GM18861 (cell line): ENCODE data around the gene CTCF.

ENCODE experiments used
- ATAC-seq: cut with Tn5 transposase; IDR thresholded peaks from one replicate; pipeline ENCODE4 v1.9.1; 2021; ENCODE audit not compliant: unreplicated experiment

Gene CTCF

DNA sequence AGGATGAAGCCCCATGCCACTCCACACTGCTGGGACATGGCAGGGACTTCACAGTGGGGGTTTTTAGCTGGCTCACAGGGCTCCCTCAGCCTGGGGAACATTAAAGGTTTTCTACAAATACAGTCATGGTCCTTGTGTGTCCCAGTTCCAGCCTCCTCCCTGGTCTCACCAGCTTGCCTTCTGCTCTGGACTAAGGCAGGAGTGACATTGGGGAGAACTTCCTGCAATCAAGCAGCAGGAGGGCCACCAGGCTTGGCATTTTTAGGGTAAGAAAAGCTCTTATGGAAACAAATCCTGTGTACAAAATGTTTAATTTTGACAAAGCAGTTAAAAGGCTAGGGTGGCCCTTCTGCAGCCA, 100.3 kb downstream of the CTCF start:
- no peak for ATAC-seq

DNA sequence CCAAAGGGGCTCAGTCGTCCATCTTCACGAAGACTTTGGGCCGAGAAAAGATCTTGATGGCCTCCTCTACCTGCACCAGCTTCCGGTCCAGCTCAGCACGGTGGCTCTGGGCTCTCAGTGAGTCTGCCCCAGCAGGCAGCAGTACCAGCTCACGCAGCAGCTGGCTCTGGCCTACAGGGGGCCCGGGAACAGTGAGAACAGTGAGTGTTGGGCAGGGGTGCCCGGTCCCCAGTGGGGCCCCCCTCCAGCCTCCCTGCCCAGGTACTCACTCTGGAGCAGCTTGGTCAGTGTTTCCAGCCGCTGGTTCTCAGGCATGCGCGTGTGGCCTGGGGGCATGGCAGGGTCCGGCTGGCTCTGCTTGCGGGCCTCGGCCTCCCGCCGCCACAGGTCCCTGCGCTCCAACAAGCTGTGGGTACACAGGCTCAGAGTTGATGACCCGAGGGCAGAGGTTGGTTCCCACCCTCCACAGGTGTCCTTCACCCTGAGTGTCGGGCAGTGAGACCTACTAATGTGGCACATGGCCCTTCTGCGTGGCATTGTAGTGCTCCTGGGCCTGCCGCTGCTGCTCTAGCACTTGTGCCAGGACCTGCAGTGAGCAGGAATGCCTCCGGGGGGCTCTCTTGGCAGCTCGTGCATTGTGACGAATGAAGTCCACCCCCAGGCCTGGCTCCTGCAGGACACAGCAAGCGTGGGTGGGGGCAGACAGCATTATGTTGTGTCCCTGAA, 101.0 kb downstream of the CTCF start:
- ATAC-seq = no peak

DNA sequence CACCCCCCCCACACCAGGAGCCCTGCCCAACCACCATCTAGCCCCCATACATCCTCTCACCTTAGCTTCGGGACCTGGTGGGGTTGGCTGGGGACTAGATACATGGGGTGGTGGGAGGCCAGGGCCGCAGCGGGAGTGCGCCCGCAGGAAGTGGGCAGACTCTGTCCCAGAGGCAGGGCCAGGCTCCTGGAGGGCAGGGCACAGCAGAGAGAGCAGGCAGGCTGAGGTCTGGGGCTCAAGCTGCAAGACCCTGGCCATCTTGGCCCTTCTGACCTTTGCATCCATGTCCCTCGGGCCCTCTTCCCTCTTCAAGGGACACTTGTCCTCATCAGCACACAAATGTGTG, 101.5 kb downstream of the CTCF start:
- ATAC-seq = no peak

DNA sequence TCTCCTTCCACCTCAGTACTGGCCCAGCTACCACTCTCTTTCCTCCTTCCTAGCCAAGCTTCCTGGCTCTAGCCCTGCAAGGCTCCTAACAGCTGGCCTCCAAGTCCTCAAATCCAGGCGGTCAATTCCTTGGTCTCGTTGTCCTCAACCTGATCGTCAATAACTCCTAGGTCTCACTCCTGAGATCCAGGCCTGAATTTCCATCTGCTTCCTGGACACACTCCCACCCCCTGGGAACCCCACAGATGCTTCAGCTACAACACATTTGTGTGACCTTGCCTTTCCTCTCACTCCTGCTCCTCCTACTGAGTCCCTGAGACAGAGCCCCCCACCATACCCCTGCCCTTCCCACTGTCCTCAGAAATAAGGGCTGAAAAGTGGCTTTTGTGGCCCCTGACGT, 101.9 kb downstream of the CTCF start:
- ATAC-seq = no peak

DNA sequence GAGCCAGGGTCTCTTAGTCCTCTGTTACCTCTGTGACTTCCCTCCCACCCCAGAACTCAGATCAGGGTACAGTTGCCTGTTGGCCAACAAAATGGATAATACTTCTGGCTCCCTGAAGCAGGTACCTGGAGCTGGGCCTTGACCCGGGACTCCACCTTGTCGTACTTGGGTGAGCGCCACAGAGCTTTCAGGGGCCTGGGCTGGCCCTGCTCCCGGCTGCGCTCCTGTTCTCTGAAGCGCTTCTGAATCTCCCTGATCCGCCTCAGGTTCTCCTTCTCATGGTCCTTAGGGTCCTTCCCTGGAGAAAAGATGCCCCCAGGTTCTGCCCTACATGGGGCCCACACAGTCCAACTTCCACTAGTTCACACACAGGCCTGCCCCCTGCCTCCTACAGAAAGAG, 102.5 kb downstream of the CTCF start:
- ATAC-seq = no peak

DNA sequence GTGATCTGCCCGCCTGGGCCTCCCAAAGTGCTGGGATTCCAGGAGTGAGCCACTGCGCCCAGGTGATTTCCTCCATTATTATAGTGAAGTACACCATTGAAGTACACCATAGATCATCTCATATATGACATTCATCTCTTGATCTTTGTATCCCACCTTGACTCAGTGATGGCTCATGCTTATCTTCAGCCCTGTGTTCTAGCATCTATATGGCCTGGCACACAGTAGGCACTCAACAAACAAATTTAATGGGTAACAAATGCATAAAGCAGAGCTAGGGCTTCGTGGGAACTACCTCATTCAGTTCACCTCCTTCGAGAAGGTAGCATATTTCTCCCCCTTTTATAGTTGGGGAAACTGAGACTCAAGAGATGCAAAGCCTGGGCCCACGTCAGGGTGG, 103.3 kb downstream of the CTCF start:
- ATAC-seq = no peak

DNA sequence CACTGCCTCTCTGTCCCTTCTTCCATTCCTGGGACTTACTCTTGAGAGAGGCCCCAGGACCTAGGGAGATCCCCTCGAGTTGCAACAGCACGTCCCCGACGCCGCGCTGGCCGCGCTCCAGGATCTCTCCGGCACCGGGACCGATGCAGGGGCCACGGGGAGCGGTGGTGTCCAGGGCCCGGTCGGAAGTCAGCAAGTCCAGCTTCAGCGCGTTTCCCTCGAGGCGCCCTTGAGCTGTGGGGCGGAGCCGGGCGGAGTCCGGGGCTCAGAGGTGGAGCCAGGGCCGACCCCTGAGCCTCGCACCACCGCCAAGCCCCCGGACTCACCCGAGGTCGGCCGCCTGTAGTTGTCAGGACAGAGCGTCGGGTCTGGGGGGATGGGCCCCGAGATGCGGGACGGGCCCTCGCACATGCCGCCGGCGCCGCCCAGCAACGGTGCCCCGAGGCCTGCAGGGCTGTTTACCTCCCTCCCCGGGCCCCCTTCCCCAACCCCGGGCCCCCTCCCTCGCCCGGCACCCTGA, 103.8 kb downstream of the CTCF start:
- ATAC-seq = no peak

DNA sequence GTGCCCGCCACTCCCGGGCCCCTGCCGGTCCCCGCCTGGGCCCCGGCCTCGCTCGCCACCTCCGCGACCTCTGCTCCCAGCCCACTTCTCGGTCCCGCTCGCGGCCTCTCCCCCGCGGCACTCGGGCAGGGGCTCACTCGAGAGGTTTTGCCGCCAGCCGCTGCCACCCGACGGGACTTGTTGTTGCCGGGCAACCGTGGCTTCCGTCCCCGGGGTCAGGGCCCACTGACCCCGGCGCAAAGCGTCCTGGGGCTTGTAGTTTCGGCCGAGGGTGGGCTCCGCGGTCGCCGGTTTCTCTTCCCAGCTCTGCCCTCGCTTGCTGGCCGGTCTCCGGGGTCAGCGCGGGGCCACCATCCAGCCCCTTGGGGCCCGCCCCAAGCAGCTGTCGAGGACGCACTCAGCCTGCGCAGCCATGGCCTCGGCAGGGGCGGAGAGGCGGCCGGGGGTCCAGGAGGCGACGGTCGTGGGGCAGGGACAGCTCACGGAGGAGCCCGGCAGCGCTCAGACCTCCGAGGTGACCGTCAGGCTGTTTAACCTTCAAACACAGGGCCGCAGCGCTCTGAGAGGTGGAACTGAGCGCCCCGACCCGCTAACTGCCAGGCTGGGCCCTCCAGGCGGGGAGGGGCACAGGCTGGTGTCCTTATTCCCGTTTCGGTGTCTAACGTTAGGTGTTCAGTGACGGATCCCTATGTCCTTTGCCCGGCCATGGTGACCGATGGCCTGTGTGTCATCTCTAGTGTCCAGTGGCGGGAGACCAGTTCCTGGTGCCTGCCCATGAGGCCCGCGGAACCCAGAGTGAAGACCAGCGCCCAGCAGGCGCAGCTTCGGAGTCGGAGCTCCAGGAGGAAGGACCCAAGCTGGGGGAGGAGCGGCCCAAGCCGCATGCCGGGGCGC, 104.5 kb downstream of the CTCF start, which contains the start of the genes C16orf86 and ENKD1:
TSS of gene C16orf86 (plus strand) at position 256 of the 894 bp plus-strand sequence. CDS start at position 413, 157 bp downstream.
TSS of gene ENKD1 (minus strand) at position 192 of the 894 bp plus-strand sequence. CDS start 308 bp downstream, outside the sequence.
- no peak for ATAC-seq

DNA sequence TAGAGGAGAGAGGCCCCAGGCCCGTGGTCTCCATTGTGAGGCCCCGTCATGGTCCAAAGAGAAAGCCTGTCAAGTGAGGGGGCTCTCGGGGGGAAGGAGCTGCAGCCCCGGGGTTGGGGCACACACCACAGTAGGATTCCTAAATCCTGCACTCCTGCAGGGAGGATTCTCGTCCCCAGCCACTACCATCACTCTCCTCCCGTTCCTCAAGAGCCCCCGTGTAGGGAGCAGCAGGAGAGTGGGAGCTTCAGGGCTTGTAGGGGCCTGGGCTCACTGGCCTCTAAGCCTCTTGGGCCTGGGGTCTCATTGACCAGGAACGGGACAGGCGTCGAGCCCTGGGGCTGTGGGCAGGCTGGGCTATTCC, 105.1 kb downstream of the CTCF start:
- ATAC-seq = no peak

DNA sequence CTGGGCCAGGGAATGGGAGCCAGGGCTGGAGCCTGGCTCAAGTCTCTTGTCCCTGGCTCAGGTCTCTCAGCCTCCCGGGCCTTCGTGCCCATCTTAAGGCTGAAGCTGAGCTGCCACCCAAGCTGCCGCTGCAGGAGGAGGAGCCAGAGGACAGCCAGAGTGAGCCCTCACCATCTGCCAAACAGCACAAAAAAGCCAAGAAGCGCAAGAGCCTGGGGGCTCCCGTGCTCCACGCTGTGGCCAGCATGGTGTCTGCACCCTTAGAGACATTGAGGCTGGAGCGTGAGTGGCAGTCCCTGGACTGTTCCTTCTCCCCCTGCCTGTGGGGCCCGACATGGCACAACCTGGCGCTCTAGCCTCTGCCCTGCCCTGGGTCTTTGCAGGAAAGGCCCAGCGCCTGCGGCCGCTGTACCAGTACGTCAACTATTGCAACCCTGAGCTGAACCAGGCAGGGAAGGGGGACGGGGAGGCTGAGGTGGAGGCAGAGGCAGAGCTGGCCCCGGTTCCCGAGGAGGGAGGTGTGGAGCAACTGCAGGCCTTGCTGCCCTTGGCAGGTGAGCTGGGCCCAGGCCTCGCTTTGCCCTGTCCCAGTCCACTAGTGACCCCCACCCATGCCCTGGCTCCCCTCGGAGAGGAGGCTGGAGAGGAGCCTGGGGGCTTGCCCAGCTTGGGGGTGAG, 105.6 kb downstream of the CTCF start:
- peak; percentile 68 for ATAC-seq

DNA sequence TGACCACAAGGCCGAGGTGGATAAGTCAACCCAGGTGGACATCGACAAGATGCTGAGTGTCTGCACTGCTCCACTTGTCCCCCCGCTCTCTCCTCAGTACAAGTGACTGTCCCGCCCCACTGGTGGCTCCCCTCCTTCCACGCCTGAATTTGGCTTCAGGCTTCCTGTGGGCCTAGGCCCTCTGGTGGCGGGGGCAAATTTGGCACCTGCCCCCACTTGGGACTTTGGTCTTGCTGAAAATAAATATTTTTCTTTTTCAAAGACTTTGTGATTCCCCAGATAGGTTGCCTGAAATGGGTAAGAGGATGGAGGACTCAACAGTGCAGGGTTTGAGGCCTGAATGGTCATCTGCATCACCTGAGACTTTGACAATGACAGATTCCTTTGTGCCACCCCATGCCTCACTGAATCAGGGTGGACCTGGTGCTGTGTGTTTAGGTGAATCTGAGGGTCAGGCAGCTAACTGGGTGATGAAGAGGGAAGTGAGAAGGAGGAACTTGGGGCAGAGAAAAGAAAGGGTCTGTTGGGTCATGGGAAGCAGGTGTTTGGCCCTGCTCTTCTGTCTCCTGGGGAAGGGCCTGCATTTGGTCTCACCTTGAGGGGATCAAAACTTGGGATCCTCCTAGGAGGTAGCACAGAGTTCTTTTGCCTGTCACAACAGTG, 106.3 kb downstream of the CTCF start:
- ATAC-seq = no peak

DNA sequence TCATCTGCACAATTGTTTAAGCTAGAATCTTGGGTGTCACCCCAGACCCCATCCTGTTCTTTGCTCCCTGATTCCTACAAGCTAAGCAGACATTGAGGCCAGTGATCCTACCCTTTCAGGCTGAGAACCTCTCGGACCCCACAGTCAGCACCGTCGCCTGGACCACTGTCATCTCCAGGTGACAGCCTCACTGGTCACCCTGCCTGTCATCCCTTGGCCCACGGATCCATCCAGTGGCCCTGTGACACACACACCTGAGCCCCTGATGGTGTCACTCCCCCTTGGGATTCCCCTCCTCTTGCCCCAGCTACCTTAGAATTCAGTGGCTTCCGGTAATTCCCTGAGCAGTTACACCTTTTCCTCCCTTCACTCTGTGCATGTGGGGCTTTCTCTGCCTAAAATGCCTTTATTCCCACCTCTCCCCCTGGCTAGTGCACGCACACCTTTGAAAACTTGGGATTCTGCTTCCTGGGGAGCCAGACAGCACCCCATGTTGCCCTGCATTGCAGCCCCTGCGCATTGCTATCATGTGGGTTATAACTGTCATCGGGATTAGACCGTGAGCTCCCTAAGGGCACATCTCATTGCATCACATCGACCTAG, 107.3 kb downstream of the CTCF start:
- ATAC-seq = no peak

DNA sequence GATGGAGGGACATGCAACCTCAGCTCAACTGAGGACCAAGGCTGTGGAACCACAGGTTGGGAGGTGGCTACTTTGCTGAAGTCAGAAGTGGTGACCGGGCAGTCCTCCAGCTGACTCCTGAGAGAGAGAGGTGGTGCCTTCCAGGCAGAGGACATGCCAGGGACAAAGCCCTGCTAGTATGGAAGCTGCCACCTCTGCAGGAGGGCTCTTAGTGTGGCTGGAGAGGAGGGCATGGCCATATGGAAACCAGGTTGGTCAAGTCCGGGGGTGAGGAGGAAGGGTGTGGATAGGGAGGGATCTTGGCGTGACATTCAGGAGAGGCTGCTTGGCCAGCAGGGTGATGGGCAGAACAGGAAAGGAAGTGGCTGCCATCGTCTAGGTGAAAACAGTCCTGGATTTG, 110.0 kb downstream of the CTCF start:
- ATAC-seq = no peak

DNA sequence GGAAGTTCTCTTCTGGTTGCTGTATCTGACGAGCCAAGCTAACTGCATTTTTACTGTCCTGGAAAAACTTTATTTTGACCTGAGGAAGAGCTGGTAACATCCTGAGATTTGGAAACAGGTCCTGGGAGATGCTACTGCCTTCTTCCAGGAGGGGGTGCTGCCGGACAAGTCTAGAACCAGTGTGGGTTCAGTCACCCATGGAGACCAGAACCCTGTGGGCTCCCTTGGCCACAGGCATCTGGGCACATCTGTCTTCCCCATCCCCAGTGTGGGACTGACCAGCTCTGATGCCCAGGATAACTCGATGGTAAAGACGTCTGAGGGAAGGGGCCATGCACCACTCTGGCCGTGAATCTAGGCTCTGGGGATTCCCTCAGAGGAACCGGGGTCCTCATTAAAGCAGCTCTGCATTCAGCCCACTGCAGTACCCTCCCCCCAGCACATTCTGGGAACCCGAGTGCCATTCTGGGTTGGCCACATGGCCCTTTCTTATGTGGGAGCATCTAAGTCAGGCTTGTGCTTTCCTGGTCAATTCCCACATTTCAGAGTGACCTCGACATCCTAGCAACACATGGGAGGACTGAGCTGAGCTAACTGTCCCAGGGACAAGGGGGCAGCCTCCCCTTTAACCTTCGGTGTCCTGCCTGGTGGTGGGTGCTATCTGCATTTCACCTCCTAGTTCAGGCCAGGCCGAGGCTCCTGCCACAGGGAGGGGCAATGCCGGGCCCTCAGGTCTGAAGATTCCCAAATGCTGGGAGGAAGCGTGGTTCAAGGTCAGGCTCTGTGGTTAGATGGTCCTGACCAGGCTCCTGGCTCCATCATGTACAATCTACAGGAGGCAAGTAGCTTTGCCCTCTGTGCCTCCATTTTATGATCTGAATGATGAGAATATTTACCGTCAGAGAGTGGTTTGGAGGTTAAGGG, 110.7 kb downstream of the CTCF start:
- ATAC-seq = no peak

DNA sequence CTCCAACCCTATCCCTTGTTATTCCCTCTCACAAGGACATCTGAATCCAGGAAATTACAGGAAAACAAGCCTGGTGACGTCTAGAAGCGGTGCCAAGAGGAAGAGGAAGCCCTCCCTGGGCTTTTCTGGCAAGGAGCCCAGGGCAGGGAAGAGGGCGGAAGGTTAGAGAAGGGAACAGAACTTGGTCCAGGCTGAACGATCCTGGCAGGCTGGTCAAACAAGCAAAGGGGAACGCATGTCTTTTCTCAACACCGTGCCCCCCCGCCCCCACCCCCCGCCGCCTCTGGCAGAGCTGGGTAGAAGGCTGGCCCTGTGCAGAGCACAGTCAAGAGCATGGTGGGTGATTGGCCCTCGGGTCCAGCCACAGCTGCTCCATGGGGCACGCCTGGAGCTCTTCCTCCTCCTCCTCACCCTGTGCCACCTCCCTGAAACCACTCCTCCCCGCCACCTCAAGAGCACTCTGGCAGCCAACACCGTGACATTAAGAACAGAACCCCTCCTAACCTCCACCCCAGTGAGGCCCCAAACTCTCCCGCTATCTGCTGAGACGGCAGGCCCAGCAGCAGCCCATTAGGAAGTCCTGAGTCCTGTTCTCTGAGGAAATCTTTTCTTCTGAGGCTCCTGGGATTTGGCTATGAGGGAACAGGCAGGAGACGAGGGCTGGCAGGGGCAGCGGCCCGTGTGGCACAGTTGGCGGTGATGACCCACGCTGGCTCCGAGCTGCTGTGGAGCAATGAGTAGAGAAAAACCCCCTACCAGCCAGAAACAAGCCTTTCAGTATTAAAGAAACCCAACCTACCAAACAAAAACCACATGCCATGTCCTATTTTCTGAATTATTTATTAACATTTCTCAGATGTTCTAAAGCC, 111.6 kb downstream of the CTCF start:
- ATAC-seq = no peak

DNA sequence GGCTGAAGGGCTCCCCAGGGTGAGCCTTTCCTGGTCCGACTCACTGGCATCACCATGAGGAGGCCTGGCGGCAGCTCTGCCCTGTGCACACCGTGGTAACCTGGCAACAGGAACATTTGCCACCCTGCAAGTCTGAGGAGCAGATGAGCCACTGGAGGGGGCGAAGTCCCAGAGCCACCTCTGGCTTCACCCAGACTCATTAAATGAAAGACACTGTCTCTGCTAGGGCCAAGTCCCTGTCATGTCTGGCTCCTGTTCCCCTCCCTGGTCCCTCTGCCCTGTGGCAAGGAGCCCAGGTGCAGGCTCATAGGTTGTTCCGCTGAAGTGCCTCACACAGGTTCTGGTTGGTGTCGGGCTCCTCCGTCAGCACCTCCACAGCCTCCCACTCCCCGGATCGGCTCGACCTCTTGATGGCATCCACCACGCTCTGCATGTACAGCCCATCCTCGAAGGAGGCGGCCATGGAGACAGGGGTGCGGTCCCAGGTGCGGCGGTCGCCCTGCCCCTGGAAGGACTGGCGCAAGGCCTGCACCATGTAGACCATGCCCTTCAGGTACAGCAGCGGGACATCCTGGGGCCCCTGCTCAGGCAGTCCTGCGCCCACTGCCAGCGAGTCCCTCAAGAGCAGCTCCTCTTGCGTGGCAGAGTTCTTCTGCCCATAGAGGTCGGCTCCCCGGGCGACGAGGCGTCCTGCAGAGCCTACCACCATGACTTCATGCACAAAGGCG, 112.7 kb downstream of the CTCF start:
- no peak for ATAC-seq

DNA sequence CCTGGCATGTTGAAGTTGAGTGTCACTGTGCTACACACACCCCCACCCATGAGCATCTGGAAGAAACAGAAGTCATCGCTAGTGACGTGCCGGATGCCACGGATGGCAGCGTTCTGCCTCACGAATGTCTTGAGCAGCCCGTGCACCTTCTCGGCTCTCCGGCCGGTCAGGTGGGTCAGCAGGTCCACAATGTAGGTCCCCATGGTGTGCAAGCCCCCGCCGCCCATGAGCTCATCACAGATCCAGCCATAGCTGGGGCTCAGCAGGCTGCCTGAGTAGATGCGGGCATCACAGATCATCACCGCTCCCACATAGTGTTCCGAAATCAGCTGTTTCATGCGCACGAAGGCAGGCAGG, 113.2 kb downstream of the CTCF start:
- ATAC-seq = no peak

DNA sequence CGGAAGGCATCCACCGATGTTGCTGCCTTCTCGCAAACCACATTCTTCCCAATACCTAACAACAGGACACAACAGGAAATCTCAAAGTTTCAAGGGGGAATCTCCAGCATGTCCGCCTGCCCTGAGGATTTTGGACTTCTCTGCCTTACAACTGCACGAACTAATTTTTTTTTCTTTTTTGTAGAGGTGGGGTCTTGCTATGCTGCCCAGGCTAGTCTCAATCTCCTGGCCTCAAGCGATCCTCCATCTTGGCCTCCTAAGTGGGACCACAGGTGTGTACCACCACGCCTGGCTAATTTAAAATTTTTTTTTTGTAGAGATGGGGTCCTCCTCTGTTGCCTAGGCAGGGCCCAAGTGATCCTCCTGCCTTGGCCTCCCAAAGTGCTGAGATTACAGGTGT, 113.7 kb downstream of the CTCF start:
- ATAC-seq = no peak
